ENCODE measurements around the gene CFI. TPM values are rescaled to one million over a fixed set of nuclear protein-coding genes. Genes with fewer than 3 reads are reported as not detected.

CFI gene
- total and polyA plus RNA-seq, 2 donors from 2014 or later, result 191 to 248 TPM

GRCh38 chr4:109729718-109730618 lies 71.8 kb downstream of the CFI start, which contains the start of gene PLA2G12A:
Gene PLA2G12A, minus strand, starts transcription at chr4:109730070. Its CDS starts 261 bp downstream, at chr4:109729809.
- TF ChIP-seq CTCF (IDR thresholded peaks at IDR 0.05; ENCODE audit: borderline replicate concordance, extremely low read depth, insufficient read depth), result peak; percentile 4
- H3K9ac ChIP-seq (ENCODE audit: low read length in 3 of 3), result peak within 1 kb of the TSS; percentile 57 to 97 (median 89)
- no peaks in the 10 kb centered on the region for H3K9me3 ChIP-seq (ENCODE audit: control insufficient read depth in 2 of 3, insufficient read depth in 1 of 3, low read length in 3 of 3)
- FAIRE-seq (no peak), DNase-seq (peak; percentile 86 to 95 (median 91))
- peak within 1 kb of the TSS; percentile 90 to 96 (median 94) for H3K4me3 ChIP-seq (ENCODE audit: low read length in 3 of 3)
- H3K27ac ChIP-seq (ENCODE audit: low read depth in 2 of 2, low read length in 2 of 2), result peak within 1 kb of the TSS; percentile 87 to 89
- H3K4me1 ChIP-seq (ENCODE audit: control insufficient read depth in 2 of 3, insufficient read depth in 2 of 3, low read depth in 1 of 3, low read length in 3 of 3), result peaks cover 0 to 4% (median 0%) of the 10 kb centered on the region in 3 donors
- H3K27me3 ChIP-seq (ENCODE audit: control insufficient read depth, insufficient read depth, low read length), result no peaks in the 10 kb centered on the region
- no peaks in the 10 kb centered on the region for H3K36me3 ChIP-seq (ENCODE audit: control insufficient read depth in 2 of 3, insufficient read depth in 3 of 3, low read length in 3 of 3)
- intact Hi-C loops (cut with DNase I), result no loop called here

DNA sequence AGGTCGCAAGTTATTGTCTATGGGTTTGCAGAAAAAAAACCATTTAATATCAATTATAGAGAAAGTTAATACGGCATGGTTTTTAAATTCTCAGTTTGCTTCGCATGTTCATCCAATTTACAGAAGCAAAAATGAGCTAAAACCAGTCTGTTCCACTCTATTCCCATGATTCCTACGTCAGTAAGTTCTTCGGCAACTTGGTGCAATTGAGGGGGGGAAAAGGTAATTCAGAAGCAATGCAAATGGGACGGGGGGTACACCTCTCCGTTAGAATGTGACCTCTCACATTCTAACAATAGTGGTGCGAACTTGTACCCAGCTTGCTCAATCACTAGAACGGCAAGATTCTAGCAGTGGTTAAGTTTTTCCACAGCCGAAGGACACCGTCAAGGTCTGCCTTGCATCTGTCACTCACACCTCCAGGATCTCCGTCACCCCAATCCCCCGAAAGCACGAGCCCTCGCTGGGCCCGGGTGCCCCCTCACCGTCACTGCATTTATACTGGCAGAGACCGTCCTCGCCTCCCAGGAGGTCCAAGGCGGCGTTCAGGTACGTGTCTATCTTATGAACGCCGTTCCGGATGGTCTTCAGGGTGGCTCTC lies 72.6 kb downstream of the CFI start:
- TF ChIP-seq CTCF (IDR thresholded peaks at IDR 0.05; ENCODE audit: borderline replicate concordance, extremely low read depth, insufficient read depth), result no peak
- no peaks in the 10 kb centered on the region for H3K9me3 ChIP-seq (ENCODE audit: control insufficient read depth in 2 of 3, insufficient read depth in 1 of 3, low read length in 3 of 3)
- FAIRE-seq (no peak), DNase-seq (peak in 2 of 5 donors; percentile 39 to 55)
- H3K9ac ChIP-seq (ENCODE audit: low read length in 3 of 3), result peak overlapping the region; percentile 50 to 86 (median 78)
- peak overlapping the region; percentile 87 to 89 for H3K27ac ChIP-seq (ENCODE audit: low read depth in 2 of 2, low read length in 2 of 2)
- H3K36me3 ChIP-seq (ENCODE audit: control insufficient read depth in 2 of 3, insufficient read depth in 3 of 3, low read length in 3 of 3), result no peaks in the 10 kb centered on the region
- H3K4me1 ChIP-seq (ENCODE audit: control insufficient read depth in 2 of 3, insufficient read depth in 2 of 3, low read depth in 1 of 3, low read length in 3 of 3), result peaks cover 0 to 4% (median 0%) of the 10 kb centered on the region in 3 donors
- no peaks in the 10 kb centered on the region for H3K27me3 ChIP-seq (ENCODE audit: control insufficient read depth, insufficient read depth, low read length)
- peak overlapping the region; percentile 89 to 94 (median 90) for H3K4me3 ChIP-seq (ENCODE audit: low read length in 3 of 3)
- intact Hi-C loops (cut with DNase I), result no loop called here

- H3K9me3 ChIP-seq (ENCODE audit: control insufficient read depth in 2 of 3, insufficient read depth in 1 of 3, low read length in 3 of 3), result no peaks in the 10 kb centered on the region
- peak overlapping the region; percentile 89 to 94 (median 90) for H3K4me3 ChIP-seq (ENCODE audit: low read length in 3 of 3)
- peaks cover 0 to 4% (median 0%) of the 10 kb centered on the region in 3 donors for H3K4me1 ChIP-seq (ENCODE audit: control insufficient read depth in 2 of 3, insufficient read depth in 2 of 3, low read depth in 1 of 3, low read length in 3 of 3)
- no peak for FAIRE-seq
- no peaks in the 10 kb centered on the region for H3K27me3 ChIP-seq (ENCODE audit: control insufficient read depth, insufficient read depth, low read length)
- peak overlapping the region in 1 of 2 donors; percentile 24 for H3K27ac ChIP-seq (ENCODE audit: low read depth in 2 of 2, low read length in 2 of 2)
- no peaks in the 10 kb centered on the region for H3K36me3 ChIP-seq (ENCODE audit: control insufficient read depth in 2 of 3, insufficient read depth in 3 of 3, low read length in 3 of 3)
- DNase-seq, result no peak
- intact Hi-C loops (cut with DNase I), result no loop called here
- peak overlapping the region; percentile 19 to 86 (median 78) for H3K9ac ChIP-seq (ENCODE audit: low read length in 3 of 3)
- no peak for TF ChIP-seq CTCF (IDR thresholded peaks at IDR 0.05; ENCODE audit: borderline replicate concordance, extremely low read depth, insufficient read depth)
Measured at GRCh38 chr4:109728385-109728784, 73.4 kb downstream of the CFI start.
